H9 (cell line): ENCODE data around the gene CLDN22. TPM values are rescaled to one million over a fixed set of nuclear protein-coding genes. Genes with fewer than 3 reads are reported as not detected.

Experiments used
- DNase-seq: peaks from one replicate; pipeline ENCODE4 v3.0.0-alpha.2; 2017
- H2AFZ ChIP-seq: one replicate; pipeline ENCODE4 v1.6.1; 2013; ENCODE audit warnings: mild to moderate bottlenecking, low read length, control low read depth, moderate library complexity
- H2AK5ac ChIP-seq: 2 replicates; pipeline ENCODE4 v1.6.1; 2013; ENCODE audit warnings: low read length, control low read depth, mixed read lengths; ENCODE audit not compliant: insufficient read length
- H2BK120ac ChIP-seq: one replicate; pipeline ENCODE4 v1.6.1; 2013; ENCODE audit warnings: low read depth, mild to moderate bottlenecking, low read length, control low read depth, inconsistent platforms; ENCODE audit not compliant: poor library complexity, severe bottlenecking
- H2BK12ac ChIP-seq: 2 replicates; pipeline ENCODE4 v1.6.1; 2013; ENCODE audit warnings: low read length, control low read depth, mixed read lengths, low read depth; ENCODE audit not compliant: insufficient read length
- H2BK15ac ChIP-seq: 2 replicates; pipeline ENCODE4 v1.6.1; 2013; ENCODE audit warnings: low read depth, low read length, control low read depth
- H2BK20ac ChIP-seq: one replicate; pipeline ENCODE4 v1.6.1; 2013; ENCODE audit warnings: low read depth, mild to moderate bottlenecking, low read length, control low read depth, inconsistent platforms; ENCODE audit not compliant: poor library complexity, severe bottlenecking
- H2BK5ac ChIP-seq: 2 replicates; pipeline ENCODE4 v1.6.1; 2013; ENCODE audit warnings: low read length, control low read depth, mixed read lengths; ENCODE audit not compliant: insufficient read length
- H3K14ac ChIP-seq: 2 replicates; pipeline ENCODE4 v1.6.1; 2013; ENCODE audit warnings: low read length, control low read depth; ENCODE audit not compliant: insufficient read depth
- H3K18ac ChIP-seq: 2 replicates; pipeline ENCODE4 v1.6.1; 2013; ENCODE audit warnings: low read depth, mild to moderate bottlenecking, mixed read lengths, low read length, control low read depth; ENCODE audit not compliant: insufficient read length
- H3K23ac ChIP-seq: 2 replicates; pipeline ENCODE4 v1.6.1; 2013; ENCODE audit warnings: low read length, control low read depth, mixed read lengths, low read depth; ENCODE audit not compliant: insufficient read length
- H3K23me2 ChIP-seq: 2 replicates; pipeline ENCODE4 v1.6.1; 2013; ENCODE audit warnings: low read depth, mild to moderate bottlenecking, mixed read lengths, low read length, control low read depth; ENCODE audit not compliant: insufficient read length, poor library complexity, severe bottlenecking
- H3K27ac ChIP-seq: 2 replicates; pipeline ENCODE4 v1.5.1; 2013; ENCODE audit warnings: low read length, control low read depth, mixed read lengths, low read depth; ENCODE audit not compliant: insufficient read length
- H3K27me3 ChIP-seq: 2 replicates; pipeline ENCODE4 v1.6.1; 2013; ENCODE audit warnings: low read length, control low read depth, inconsistent platforms; ENCODE audit not compliant: insufficient read depth
- H3K4ac ChIP-seq: 2 replicates; pipeline ENCODE4 v1.6.1; 2013; ENCODE audit warnings: low read depth, mild to moderate bottlenecking, control low read depth, inconsistent platforms, low read length, moderate library complexity
- H3K4me1 ChIP-seq: 2 replicates; pipeline ENCODE4 v1.6.1; 2013; ENCODE audit warnings: low read length, control low read depth, inconsistent platforms; ENCODE audit not compliant: insufficient read depth
- H3K4me2 ChIP-seq: 2 replicates; pipeline ENCODE4 v1.6.1; 2013; ENCODE audit warnings: low read length, control low read depth, mixed read lengths; ENCODE audit not compliant: insufficient read length, insufficient read depth
- H3K56ac ChIP-seq: 2 replicates; pipeline ENCODE4 v1.6.1; 2013; ENCODE audit warnings: low read depth, mild to moderate bottlenecking, mixed read lengths, low read length, control low read depth; ENCODE audit not compliant: insufficient read length
- H3K79me1 ChIP-seq: 2 replicates; pipeline ENCODE4 v1.6.1; 2013; ENCODE audit warnings: low read depth, mild to moderate bottlenecking, moderate library complexity, low read length, control low read depth, inconsistent platforms; ENCODE audit not compliant: insufficient read depth, poor library complexity, severe bottlenecking
- H3K79me2 ChIP-seq: 2 replicates; pipeline ENCODE4 v1.6.1; 2013; ENCODE audit warnings: low read length, control low read depth, inconsistent platforms; ENCODE audit not compliant: insufficient read depth
- H3K9ac ChIP-seq: 2 replicates; pipeline ENCODE4 v1.6.1; 2013; ENCODE audit warnings: low read length, control low read depth, mixed read lengths; ENCODE audit not compliant: insufficient read length; ENCODE audit errors: extremely low read depth
- H3K9me3 ChIP-seq: one replicate; pipeline ENCODE4 v1.6.1; 2013; ENCODE audit warnings: low read depth, low read length, inconsistent platforms; ENCODE audit not compliant: control insufficient read depth
- H3T11ph ChIP-seq: one replicate; pipeline ENCODE4 v1.6.1; 2013; ENCODE audit warnings: mild to moderate bottlenecking, low read length, control low read depth, inconsistent platforms
- H4K20me1 ChIP-seq: one replicate; pipeline ENCODE4 v1.6.1; 2013; ENCODE audit not compliant: control insufficient read depth, insufficient read length, insufficient read depth
- H4K5ac ChIP-seq: 2 replicates; pipeline ENCODE4 v1.6.1; 2013; ENCODE audit warnings: low read depth, mild to moderate bottlenecking, mixed read lengths, low read length, control low read depth; ENCODE audit not compliant: insufficient read length
- H4K8ac ChIP-seq: replicated peaks from 2 replicates; pipeline ENCODE4 v1.6.1; 2013; ENCODE audit warnings: low read length, control low read depth, mixed read lengths, low read depth; ENCODE audit not compliant: insufficient read length
- H4K91ac ChIP-seq: 2 replicates; pipeline ENCODE4 v1.6.1; 2013; ENCODE audit warnings: low read depth, mild to moderate bottlenecking, moderate library complexity, mixed read lengths, low read length, control low read depth; ENCODE audit not compliant: insufficient read length
- H3K27ac Mint-ChIP-seq, 3 experiments: 2 replicates in 2 of 3; 3 replicates in 1 of 3; pipeline ENCODE4 v1.8.0; 2020 to 2021; ENCODE audit warnings: mixed read lengths in 3 of 3, mild to moderate bottlenecking in 1 of 3, moderate library complexity in 1 of 3
- H3K27me3 Mint-ChIP-seq: 2 replicates; pipeline ENCODE4 v1.8.0; 2021; ENCODE audit warnings: low read depth, mild to moderate bottlenecking, moderate library complexity, mixed read lengths
- H3K36me3 Mint-ChIP-seq, 3 experiments: 2 replicates in 2 of 3; 3 replicates in 1 of 3; pipeline ENCODE4 v1.8.0; 2020 to 2021; ENCODE audit warnings: low read depth in 3 of 3, mixed read lengths in 3 of 3; ENCODE audit not compliant: insufficient read depth in 1 of 3
- H3K4me1 Mint-ChIP-seq, 2 experiments: 2 replicates each; pipeline ENCODE4 v1.8.0; 2020; ENCODE audit warnings: mixed read lengths in 2 of 2
- H3K4me3 Mint-ChIP-seq, 2 experiments: 2 replicates in 1 of 2; 3 replicates in 1 of 2; pipeline ENCODE4 v1.8.0; 2020 to 2021; ENCODE audit warnings: mild to moderate bottlenecking in 2 of 2, mixed read lengths in 2 of 2, moderate library complexity in 1 of 2
- H3K9me3 Mint-ChIP-seq, 2 experiments: 2 replicates in 1 of 2; 3 replicates in 1 of 2; pipeline ENCODE4 v1.8.0; 2020; ENCODE audit warnings: mild to moderate bottlenecking in 2 of 2, mixed read lengths in 2 of 2, moderate library complexity in 1 of 2
- CTCF ChIP-seq: fragments of 200-600 bp; sonication (generic); conservative IDR thresholded peaks from 3 replicates; pipeline ENCODE4 v1.8.0; 2021; ENCODE audit warnings: antibody characterized with exemption, mild to moderate bottlenecking
- WGBS: extraction: QIAGEN DNeasy Blood & Tissue Kit; methylation state at CpG from one replicate; pipeline ENCODE4 v1.1.7; 2013; ENCODE audit warnings: missing lambda C conversion rate, low lambda C conversion rate, mixed read lengths; ENCODE audit not compliant: insufficient read length; ENCODE audit errors: extremely low coverage; 5-methylcytosine and 5-hydroxymethylcytosine counted together
- total RNA-seq: library from RNA; stranded (reverse); gene quantifications from 2 replicates; pipeline ENCODE4 v1.2.1, GENCODE V29; 2021

The CLDN22 gene
- total RNA-seq, 1 experiment from 2014 or later: not detected

GRCh38 chr4:183329244-183329643 lies 9.2 kb upstream of the CLDN22 start:
- Histone ChIP-seq H3K79me2 (no peaks in the 10 kb centered on the region), H3K23ac (no peak overlapping the region), H3T11ph (no peak overlapping the region), H3K18ac (no peak overlapping the region), H3K4me2 (no peak overlapping the region), H3K56ac (no peak overlapping the region), H2BK20ac (no peak overlapping the region), H2BK12ac (no peak overlapping the region), H2BK15ac (no peak overlapping the region), H4K91ac (no peak overlapping the region), H3K27ac (no peak overlapping the region), H3K9me3 (no peaks in the 10 kb centered on the region), H4K20me1 (no peaks in the 10 kb centered on the region), H3K79me1 (no peaks in the 10 kb centered on the region), H4K8ac (no peak overlapping the region), H3K27me3 (no peaks in the 10 kb centered on the region), H2AK5ac (no peak overlapping the region), H3K14ac (no peak overlapping the region), H2BK120ac (no peak overlapping the region), H3K9ac (no peak overlapping the region), H3K23me2 (no peaks in the 10 kb centered on the region), H4K5ac (no peak overlapping the region), H3K4me1 (no peaks in the 10 kb centered on the region), H2AFZ (no peak overlapping the region), H3K4ac (no peak overlapping the region), H2BK5ac (no peak overlapping the region)
- Mint-ChIP-seq H3K27me3 (peaks cover 3% of the 10 kb centered on the region), H3K9me3 (peaks cover 19 to 22% of the 10 kb centered on the region in 2 experiments), H3K4me3 (no peak overlapping the region), H3K4me1 (no peaks in the 10 kb centered on the region), H3K36me3 (peaks cover 8 to 22% (median 15%) of the 10 kb centered on the region in 3 experiments), H3K27ac (no peak overlapping the region)
- DNase-seq: no peak
- no peak for TF ChIP-seq CTCF
- WGBS: no CpG with 5 or more reads among the region's 6 CpGs
